Measurements from ENCODE around the gene HNRNPR.
A peak's percentile ranks its signal among the peaks of the same experiment; 100 is the strongest.
"Not testable (repeated sequence)": the region's sequence is repeated elsewhere in the genome, so short reads cannot be mapped to it uniquely, and the experiment has no call there.

HNRNPR gene

DNA sequence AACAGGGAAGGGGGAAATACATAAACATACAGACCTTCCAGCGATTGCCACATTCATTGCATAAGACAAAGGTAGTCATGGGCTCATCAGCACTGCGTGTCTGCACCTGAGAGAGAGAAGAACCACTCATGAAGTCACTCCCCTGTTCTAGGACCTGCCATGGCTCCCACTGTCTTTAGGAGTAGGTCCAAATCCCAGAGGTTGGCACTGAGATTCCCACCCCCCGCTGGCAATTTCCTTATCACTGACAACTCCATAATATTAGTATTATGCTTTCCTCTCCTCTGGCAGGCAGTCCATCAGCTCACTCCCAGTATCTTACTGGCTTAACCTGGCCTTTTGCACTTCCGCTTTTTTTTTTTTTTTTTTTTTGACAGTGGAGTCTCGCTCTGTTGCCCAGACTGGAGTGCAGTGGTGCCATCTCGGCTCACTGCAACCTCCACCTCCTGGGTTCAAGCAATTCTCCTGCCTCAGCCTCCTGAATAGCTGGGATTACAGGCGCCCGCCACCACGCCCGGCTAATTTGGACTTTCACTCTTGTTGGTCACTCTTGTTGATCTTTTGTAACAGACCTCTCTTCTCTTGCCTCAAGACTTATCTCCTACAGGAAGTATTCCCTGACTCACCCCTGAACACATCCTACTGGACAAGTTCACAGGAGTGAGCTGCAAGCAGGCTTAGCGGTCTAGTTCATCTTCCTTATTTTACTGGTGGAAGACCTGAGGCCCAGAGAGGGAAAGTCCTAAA, 40.4 kb upstream of the HNRNPR start:
- DNase-seq (ENCODE audit: low read depth in 2 of 2): peak; percentile 79 to 87
- no peak overlapping the region for H3K4me3 ChIP-seq (replicated peaks in 1 of 2; ENCODE audit: low read depth in 2 of 2, low read length in 2 of 2)
- TF ChIP-seq, protein P1, sequence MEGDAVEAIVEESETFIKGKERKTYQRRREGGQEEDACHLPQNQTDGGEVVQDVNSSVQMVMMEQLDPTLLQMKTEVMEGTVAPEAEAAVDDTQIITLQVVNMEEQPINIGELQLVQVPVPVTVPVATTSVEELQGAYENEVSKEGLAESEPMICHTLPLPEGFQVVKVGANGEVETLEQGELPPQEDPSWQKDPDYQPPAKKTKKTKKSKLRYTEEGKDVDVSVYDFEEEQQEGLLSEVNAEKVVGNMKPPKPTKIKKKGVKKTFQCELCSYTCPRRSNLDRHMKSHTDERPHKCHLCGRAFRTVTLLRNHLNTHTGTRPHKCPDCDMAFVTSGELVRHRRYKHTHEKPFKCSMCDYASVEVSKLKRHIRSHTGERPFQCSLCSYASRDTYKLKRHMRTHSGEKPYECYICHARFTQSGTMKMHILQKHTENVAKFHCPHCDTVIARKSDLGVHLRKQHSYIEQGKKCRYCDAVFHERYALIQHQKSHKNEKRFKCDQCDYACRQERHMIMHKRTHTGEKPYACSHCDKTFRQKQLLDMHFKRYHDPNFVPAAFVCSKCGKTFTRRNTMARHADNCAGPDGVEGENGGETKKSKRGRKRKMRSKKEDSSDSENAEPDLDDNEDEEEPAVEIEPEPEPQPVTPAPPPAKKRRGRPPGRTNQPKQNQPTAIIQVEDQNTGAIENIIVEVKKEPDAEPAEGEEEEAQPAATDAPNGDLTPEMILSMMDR (IDR thresholded peaks at IDR 0.05; ENCODE audit: low read depth, low read length): no peak

DNA sequence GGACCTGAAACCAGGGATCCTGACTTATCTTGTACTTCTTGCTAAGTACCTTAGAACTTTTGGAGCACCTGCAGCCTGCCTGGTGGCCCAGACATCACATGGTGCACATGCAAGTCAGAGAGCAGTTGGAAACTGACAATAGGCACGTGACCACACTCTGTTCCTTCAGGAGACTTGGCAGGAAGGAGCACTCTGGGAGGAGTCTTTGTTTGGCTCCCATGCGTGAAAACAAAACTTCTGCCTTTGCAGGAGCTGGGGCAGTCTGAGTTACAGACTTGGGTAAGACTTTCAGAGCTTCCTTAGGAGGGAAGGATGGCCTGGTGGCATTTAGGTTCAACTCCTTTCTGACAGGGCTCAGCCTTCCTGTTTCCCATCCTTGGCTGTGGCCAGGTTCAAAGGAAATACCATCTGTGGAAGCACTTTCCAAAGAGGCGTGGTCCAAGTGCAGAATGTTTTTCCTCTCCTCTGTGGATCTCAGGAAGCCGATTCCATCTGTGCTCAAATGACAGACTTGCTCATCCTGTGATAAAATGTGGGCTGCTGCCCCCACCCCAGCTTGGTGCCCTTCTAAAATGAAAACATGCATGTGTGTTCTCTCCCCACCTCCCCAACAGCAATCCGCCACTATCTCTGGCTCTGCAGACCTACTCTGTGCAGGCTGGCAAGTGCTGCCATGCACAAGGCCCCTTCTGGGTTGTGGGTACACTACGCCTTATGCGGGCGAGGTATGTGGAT, 39.7 kb upstream of the HNRNPR start:
- DNase-seq (ENCODE audit: low read depth in 2 of 2): peak; percentile 33 to 55
- TF ChIP-seq, protein P1 (IDR thresholded peaks at IDR 0.05; ENCODE audit: low read depth, low read length): no peak
- H3K4me3 ChIP-seq (replicated peaks in 1 of 2; ENCODE audit: low read depth in 2 of 2, low read length in 2 of 2): no peak overlapping the region

DNA sequence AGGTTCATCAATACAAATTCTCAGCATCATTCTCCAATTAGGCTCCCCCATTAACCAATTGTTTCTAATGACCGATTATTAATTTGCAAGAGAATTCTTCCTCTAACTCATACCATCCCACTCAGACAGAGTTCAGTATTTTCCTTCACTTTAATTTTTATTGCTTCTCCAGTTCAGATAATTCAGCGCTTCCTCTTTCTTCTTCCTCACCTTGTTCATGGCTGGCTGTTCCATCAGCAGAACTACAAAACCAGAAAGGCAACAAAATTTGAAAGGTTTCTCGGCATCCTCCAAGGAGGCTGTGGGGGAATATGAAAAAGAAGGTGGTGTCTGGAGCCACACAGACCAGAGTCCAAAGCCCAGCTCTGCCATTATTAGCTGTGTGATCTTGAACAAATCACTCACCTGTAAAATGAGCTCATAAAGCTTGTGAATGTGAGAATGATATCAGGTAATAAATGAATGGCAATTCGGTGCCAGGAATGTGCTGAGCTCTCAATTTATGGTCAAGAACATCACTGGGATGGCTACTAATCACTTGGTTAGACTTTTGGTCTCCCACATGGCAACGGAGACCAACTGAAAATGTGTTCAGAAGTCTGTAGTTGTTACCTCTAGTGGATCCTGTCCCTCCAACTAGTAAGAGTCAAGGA, 37.3 kb upstream of the HNRNPR start:
- DNase-seq (ENCODE audit: low read depth in 2 of 2): no peak
- no peak overlapping the region for H3K4me3 ChIP-seq (replicated peaks in 1 of 2; ENCODE audit: low read depth in 2 of 2, low read length in 2 of 2)
- TF ChIP-seq, protein P1 (IDR thresholded peaks at IDR 0.05; ENCODE audit: low read depth, low read length): no peak

DNA sequence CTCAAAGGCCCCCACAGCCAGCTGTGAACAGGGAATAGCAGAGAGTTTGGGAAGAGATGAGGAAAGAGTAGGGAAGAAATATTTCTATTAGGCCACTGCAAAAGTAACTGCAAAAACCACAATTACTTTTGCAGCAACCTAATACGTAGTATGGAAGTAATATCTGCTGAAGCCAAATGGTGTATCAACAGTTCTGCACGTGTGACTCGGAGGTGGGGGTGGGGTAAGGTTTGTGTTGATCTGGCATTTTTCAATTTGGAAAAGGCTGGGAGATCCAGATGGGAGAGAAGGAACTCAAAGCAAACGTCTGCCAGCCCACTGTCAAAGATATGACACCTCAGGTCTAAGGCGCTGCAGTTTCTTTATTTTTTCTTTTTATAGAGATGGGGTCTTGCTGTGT, 36.6 kb upstream of the HNRNPR start:
- TF ChIP-seq, protein P1 (IDR thresholded peaks at IDR 0.05; ENCODE audit: low read depth, low read length): no peak
- DNase-seq (ENCODE audit: low read depth in 2 of 2): no peak

DNA sequence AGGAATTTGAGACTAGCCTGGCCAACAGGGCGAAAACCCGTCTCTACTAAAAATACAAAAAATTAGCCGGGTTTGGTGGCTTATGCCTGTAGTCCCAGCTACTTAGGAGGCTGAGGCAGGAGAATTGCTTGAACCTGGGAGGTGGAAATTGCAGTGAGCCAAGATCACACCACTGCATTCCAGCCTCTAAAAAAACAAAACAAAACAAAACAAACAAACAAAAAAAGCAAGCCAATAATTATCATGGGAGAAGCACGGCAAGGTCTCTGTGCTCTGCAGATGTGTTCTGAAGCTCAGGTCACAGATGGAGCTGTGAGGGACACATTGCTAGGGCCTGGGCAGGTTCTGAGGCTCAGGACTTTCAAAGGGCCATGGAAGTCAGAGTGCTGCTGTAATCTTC, 36.2 kb upstream of the HNRNPR start:
- DNase-seq (ENCODE audit: low read depth in 2 of 2); H3K4me3 ChIP-seq (replicated peaks in 1 of 2; ENCODE audit: low read depth in 2 of 2, low read length in 2 of 2): not testable (repeated sequence)

More for the DNA sequence above, 36.6 kb upstream of the HNRNPR start:
- no peak overlapping the region for H3K4me3 ChIP-seq (replicated peaks in 1 of 2; ENCODE audit: low read depth in 2 of 2, low read length in 2 of 2)

DNA sequence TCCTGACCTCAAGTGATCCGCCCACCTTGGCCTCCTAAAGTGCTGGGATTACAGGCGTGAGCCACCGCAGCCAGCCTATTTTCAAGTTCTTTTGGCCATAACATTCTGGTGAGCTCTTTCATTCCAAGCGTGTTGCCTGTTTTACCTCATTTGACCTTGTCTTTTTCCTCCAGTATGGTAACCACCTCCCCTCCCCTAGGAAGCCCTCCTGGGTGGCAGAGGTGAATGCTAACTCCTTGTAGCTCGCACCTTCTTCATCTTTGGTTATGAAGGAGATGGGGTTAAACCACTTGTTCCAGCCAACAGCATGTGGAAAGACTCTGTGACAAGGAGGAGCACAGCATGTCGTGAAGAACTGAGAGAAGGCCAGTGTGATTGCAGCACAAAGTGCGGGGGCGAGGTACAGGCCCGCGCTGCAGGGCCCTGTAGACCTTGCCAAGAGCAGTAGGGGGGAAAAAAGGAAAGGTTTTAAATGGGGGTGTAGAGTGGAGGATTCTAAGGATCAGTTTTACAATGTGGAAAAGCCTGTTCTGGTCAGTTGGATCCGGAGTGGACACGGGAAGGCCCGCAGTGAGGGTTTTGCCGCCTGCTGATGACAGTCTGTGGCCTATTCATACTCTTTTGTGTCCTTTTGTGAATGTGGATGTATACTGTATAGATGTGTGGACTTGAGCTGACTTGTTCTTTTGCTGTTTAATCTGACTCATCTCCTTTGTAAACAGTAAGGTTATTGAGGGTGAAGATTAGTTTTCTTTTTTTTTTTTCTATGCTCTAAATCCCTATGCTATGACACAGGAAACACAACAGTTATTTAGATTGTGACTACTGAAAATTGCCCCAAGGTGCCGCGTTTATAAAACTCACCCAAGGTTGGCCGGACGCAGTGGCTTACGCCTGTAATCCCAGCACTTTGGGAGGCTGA, 33.1 kb upstream of the HNRNPR start:
- peak; percentile 74 to 76 for DNase-seq (ENCODE audit: low read depth in 2 of 2)
- H3K4me3 ChIP-seq (replicated peaks in 1 of 2; ENCODE audit: low read depth in 2 of 2, low read length in 2 of 2): no peak overlapping the region
- TF ChIP-seq, protein P1 (IDR thresholded peaks at IDR 0.05; ENCODE audit: low read depth, low read length): no peak

DNA sequence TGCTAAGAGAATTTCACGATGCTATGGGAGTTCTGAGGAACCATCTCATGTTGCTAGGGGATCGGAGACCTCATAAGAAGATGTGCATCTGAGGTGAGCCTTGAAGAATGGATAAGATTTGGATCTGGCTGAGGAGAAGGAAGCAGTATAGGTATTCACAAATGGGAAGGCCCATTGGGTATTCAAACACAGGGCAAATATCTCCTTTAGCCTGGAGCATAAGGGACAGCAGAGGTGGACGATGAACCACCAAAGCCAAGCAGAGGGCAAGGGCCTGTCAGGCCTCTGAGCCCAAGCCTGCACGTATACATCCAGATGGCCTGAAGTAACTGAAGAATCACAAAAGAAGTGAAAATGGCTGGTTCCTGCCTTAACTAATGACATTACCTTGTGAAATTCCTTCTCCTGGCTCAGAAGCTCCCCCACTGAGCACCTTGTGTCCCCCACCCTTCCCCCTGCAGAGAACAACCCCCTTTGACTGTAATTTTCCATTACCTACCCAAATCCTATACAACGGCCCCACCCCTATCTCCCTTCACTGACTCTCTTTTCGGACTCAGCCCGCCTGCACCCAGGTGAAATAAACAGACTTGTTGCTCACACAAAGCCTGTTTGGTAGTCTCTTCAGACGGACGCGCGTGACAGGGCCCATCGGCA, 30.1 kb upstream of the HNRNPR start:
- not testable (repeated sequence) for DNase-seq (ENCODE audit: low read depth in 2 of 2)

More for the DNA sequence above, 30.1 kb upstream of the HNRNPR start:
- H3K4me3 ChIP-seq (replicated peaks in 1 of 2; ENCODE audit: low read depth in 2 of 2, low read length in 2 of 2): not testable (repeated sequence)
